Neural cell (in vitro differentiated cells): Measurements from ENCODE around the gene ADPRM. TPM values are rescaled to one million over a fixed set of nuclear protein-coding genes. Genes with fewer than 3 reads are reported as not detected.

Source experiments
- H2AFZ ChIP-seq: fragments of 200-600, 300-800 bp; sonication (generic), shearing (Covaris generic); 2 replicates; pipeline ENCODE4 v1.6.0; 2014; ENCODE audit warnings: low read depth, mild to moderate bottlenecking, antibody characterized with exemption, low read length, moderate library complexity
- H3F3A ChIP-seq: fragments of 200-600 bp; shearing (Covaris generic); 2 replicates; pipeline ENCODE4 v1.6.1; 2016; ENCODE audit warnings: mild to moderate bottlenecking, moderate library complexity, mixed read lengths, antibody characterized with exemption, low read length; ENCODE audit not compliant: insufficient read depth, poor library complexity, severe bottlenecking
- H3K27ac ChIP-seq: fragments of 200-600, 300-800 bp; sonication (generic), shearing (Covaris generic); 2 replicates; pipeline ENCODE4 v1.5.1; 2014; ENCODE audit warnings: mild to moderate bottlenecking, low read length, moderate library complexity
- H3K27me3 ChIP-seq: fragments of 300-800, 200-600 bp; sonication (generic), shearing (Covaris generic); 2 replicates; pipeline ENCODE4 v1.6.0; 2014; ENCODE audit warnings: mild to moderate bottlenecking, low read depth, low read length, moderate library complexity; ENCODE audit not compliant: insufficient read depth
- H3K36me3 ChIP-seq: fragments of 300-800, 200-600 bp; sonication (generic), shearing (Covaris generic); 2 replicates; pipeline ENCODE4 v1.5.1; 2014; ENCODE audit warnings: mild to moderate bottlenecking, antibody characterized with exemption, low read length, moderate library complexity; ENCODE audit not compliant: insufficient read depth
- H3K4me2 ChIP-seq: fragments of 300-800, 200-600 bp; sonication (generic), shearing (Covaris generic); 2 replicates; pipeline ENCODE4 v1.6.0; 2014; ENCODE audit warnings: mild to moderate bottlenecking, low read length
- H3K4me3 ChIP-seq: fragments of 300-800, 200-600 bp; sonication (generic), shearing (Covaris generic); 2 replicates; pipeline ENCODE4 v1.5.1; 2014; ENCODE audit warnings: mild to moderate bottlenecking, low read length, moderate library complexity
- H3K79me2 ChIP-seq: fragments of 200-600 bp; shearing (Covaris generic); replicated peaks from 2 replicates; pipeline ENCODE4 v1.6.0; 2014; ENCODE audit warnings: mild to moderate bottlenecking, low read length, moderate library complexity; ENCODE audit not compliant: insufficient read depth
- H3K9ac ChIP-seq: fragments of 300-800, 200-600 bp; sonication (generic), shearing (Covaris generic); 2 replicates; pipeline ENCODE4 v1.6.1; 2016; ENCODE audit warnings: mild to moderate bottlenecking, low read length, mixed read lengths
- H3K9me2 ChIP-seq: fragments of 200-600 bp; shearing (Covaris generic); 2 replicates; pipeline ENCODE4 v1.6.1; 2016; ENCODE audit warnings: mild to moderate bottlenecking, low read length, mixed read lengths; ENCODE audit not compliant: insufficient read depth
- H3K9me3 ChIP-seq: fragments of 200-600, 300-800 bp; sonication (generic), shearing (Covaris generic); 2 replicates; pipeline ENCODE4 v1.6.1; 2016; ENCODE audit warnings: mild to moderate bottlenecking, mixed run types, low read length, moderate library complexity, mixed read lengths
- H4K20me1 ChIP-seq: fragments of 200-600 bp; shearing (Covaris generic); 2 replicates; pipeline ENCODE4 v1.6.1; 2016; ENCODE audit warnings: mild to moderate bottlenecking, mixed run types; ENCODE audit not compliant: insufficient read depth
- CTCF ChIP-seq: fragments of 450-650 bp; IDR thresholded peaks from 2 replicates; pipeline ENCODE4 v1.5.1; 2014; ENCODE audit warnings: antibody characterized with exemption, mild to moderate bottlenecking, moderate library complexity; ENCODE audit not compliant: poor library complexity, severe bottlenecking
- EP300 ChIP-seq: fragments of 450-650 bp; conservative IDR thresholded peaks from 2 replicates; pipeline ENCODE4 v1.6.1; 2014; ENCODE audit warnings: antibody characterized with exemption, mild to moderate bottlenecking, moderate library complexity; ENCODE audit not compliant: poor library complexity, severe bottlenecking
- EZH2 ChIP-seq: fragments of 200-600, 300-800 bp; shearing (Covaris generic), sonication (generic); IDR thresholded peaks from 2 replicates; pipeline ENCODE4 v1.6.1; 2014; ENCODE audit warnings: antibody characterized with exemption, low read length, borderline replicate concordance, mild to moderate bottlenecking; ENCODE audit not compliant: insufficient read depth, poor library complexity, severe bottlenecking
- MXI1 ChIP-seq: fragments of 450-650 bp; conservative IDR thresholded peaks from 2 replicates; pipeline ENCODE4 v1.6.1; 2014; ENCODE audit warnings: antibody characterized with exemption, mild to moderate bottlenecking; ENCODE audit not compliant: poor library complexity, severe bottlenecking
- POLR2AphosphoS5 ChIP-seq: IDR thresholded peaks from 2 replicates; pipeline ENCODE4 v1.6.1; 2012
- RAD21 ChIP-seq: fragments of 450-650 bp; conservative IDR thresholded peaks from 2 replicates; pipeline ENCODE4 v1.6.1; 2014; ENCODE audit warnings: antibody characterized with exemption, mild to moderate bottlenecking, moderate library complexity
- REST ChIP-seq: IDR thresholded peaks from 2 replicates; pipeline ENCODE4 v1.6.1; 2012; ENCODE audit warnings: borderline replicate concordance
- SMC3 ChIP-seq: fragments of 450-650 bp; conservative IDR thresholded peaks from 2 replicates; pipeline ENCODE4 v1.6.1; 2014; ENCODE audit warnings: antibody characterized with exemption, mild to moderate bottlenecking, moderate library complexity; ENCODE audit not compliant: poor library complexity
- TAF1 ChIP-seq: IDR thresholded peaks from 2 replicates; pipeline ENCODE4 v1.6.1; 2012; ENCODE audit warnings: low read depth
- polyA plus RNA-seq: library from polyadenylated mRNA; depleted of rRNA; stranded (reverse); fragments of >200 nt; gene quantifications from 2 replicates; pipeline ENCODE4 v1.2.3, GENCODE V29; 2014

The ADPRM gene
- polyA plus RNA-seq, 1 donor from 2014 or later: 19.2 TPM

- Histone ChIP-seq H3K9me3 (no peaks in the 10 kb centered on the region), H3F3A (no peaks in the 10 kb centered on the region), H4K20me1 (no peaks in the 10 kb centered on the region), H3K27ac (no peak overlapping the region), H3K79me2 (no peaks in the 10 kb centered on the region), H2AFZ (no peak overlapping the region), H3K9me2 (no peaks in the 10 kb centered on the region), H3K36me3 (no peaks in the 10 kb centered on the region), H3K27me3 (no peaks in the 10 kb centered on the region), H3K9ac (no peak overlapping the region), H3K4me3 (no peak overlapping the region), H3K4me2 (no peak overlapping the region)
- no peak for TF ChIP-seq MXI1
- no peak for TF ChIP-seq TAF1
- TF ChIP-seq EZH2: no peak
- TF ChIP-seq RAD21: no peak
- TF ChIP-seq SMC3: no peak
- no peak for TF ChIP-seq REST
- TF ChIP-seq POLR2AphosphoS5: no peak
- no peak for TF ChIP-seq CTCF
- TF ChIP-seq EP300: no peak
Measured at GRCh38 chr17:10737736-10738135, 40.3 kb downstream of the ADPRM start.

- no peaks in the 10 kb centered on the region for H3K36me3 ChIP-seq
- H4K20me1 ChIP-seq: no peaks in the 10 kb centered on the region
- no peaks in the 10 kb centered on the region for H3K79me2 ChIP-seq
- TF ChIP-seq POLR2AphosphoS5 (no peak), CTCF (no peak), TAF1 (no peak)
- H3K9me2 ChIP-seq: no peaks in the 10 kb centered on the region
- no peak overlapping the region for H3K27ac ChIP-seq
- no peak overlapping the region for H2AFZ ChIP-seq
- no peak overlapping the region for H3K4me2 ChIP-seq
- no peaks in the 10 kb centered on the region for H3F3A ChIP-seq
- no peak overlapping the region for H3K9ac ChIP-seq
- no peaks in the 10 kb centered on the region for H3K9me3 ChIP-seq
- H3K4me3 ChIP-seq: no peak overlapping the region
- no peaks in the 10 kb centered on the region for H3K27me3 ChIP-seq
Measured at GRCh38 chr17:10738521-10739258, 41.3 kb downstream of the ADPRM start.
